Omental fat pad (tissue), 4 donors: ENCODE data around the gene RALB. TPM values are rescaled to one million over a fixed set of nuclear protein-coding genes. Genes with fewer than 3 reads are reported as not detected.
A peak's percentile ranks its signal among the peaks of the same experiment; 100 is the strongest.

ENCODE experiments used
- ATAC-seq: fragments of 150-250 bp; one replicate; pipeline ENCODE4 v1.9.1; 2016; ENCODE audit warnings: mild to moderate bottlenecking, moderate library complexity; ENCODE audit not compliant: low FRiP score
- DNase-seq: peaks from one replicate; pipeline ENCODE4 v3.0.0-alpha.2; 2019; ENCODE audit warnings: low spot score
- total RNA-seq, 4 donors: library from RNA; depleted of rRNA; stranded (reverse); fragments of >200 nt; gene quantifications; one replicate each; pipeline ENCODE4 v1.1.0, GENCODE V29; 2016
- TF ChIP-seq, protein P1 (sequence below), 3 donors: fragments of 450-650 bp; IDR thresholded peaks; one replicate each; pipeline ENCODE4 v1.5.1; 2016 to 2017; ENCODE audit warnings: antibody characterized with exemption in 3 of 3, mild to moderate bottlenecking in 3 of 3, moderate library complexity in 2 of 3

RALB gene
- total RNA-seq, 4 donors from 2014 or later: 41.5 to 74.2 (median 51.4) TPM

GRCh38 chr2:120237491-120237902 is 15.2 kb upstream of the RALB start:
- ATAC-seq (peak; percentile 57), DNase-seq (no peak)
- TF ChIP-seq, protein P1, sequence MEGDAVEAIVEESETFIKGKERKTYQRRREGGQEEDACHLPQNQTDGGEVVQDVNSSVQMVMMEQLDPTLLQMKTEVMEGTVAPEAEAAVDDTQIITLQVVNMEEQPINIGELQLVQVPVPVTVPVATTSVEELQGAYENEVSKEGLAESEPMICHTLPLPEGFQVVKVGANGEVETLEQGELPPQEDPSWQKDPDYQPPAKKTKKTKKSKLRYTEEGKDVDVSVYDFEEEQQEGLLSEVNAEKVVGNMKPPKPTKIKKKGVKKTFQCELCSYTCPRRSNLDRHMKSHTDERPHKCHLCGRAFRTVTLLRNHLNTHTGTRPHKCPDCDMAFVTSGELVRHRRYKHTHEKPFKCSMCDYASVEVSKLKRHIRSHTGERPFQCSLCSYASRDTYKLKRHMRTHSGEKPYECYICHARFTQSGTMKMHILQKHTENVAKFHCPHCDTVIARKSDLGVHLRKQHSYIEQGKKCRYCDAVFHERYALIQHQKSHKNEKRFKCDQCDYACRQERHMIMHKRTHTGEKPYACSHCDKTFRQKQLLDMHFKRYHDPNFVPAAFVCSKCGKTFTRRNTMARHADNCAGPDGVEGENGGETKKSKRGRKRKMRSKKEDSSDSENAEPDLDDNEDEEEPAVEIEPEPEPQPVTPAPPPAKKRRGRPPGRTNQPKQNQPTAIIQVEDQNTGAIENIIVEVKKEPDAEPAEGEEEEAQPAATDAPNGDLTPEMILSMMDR (IDR thresholded peaks at IDR 0.05): no peak

- ATAC-seq: peak; percentile 66
- DNase-seq: no peak
- TF ChIP-seq, protein P1 (IDR thresholded peaks at IDR 0.05): no peak
Observed at GRCh38 chr2:120238728-120239487, 13.7 kb upstream of the RALB start.

GRCh38 chr2:120239488-120240287 is 13.0 kb upstream of the RALB start:
- ATAC-seq: peak; percentile 85
- DNase-seq: no peak
- TF ChIP-seq, protein P1 (IDR thresholded peaks at IDR 0.05): no peak

- DNase-seq (no peak), ATAC-seq (no peak)
- TF ChIP-seq, protein P1 (IDR thresholded peaks at IDR 0.05): no peak
Observed at GRCh38 chr2:120240901-120241429, 11.7 kb upstream of the RALB start.

GRCh38 chr2:120241684-120242083 is 11.0 kb upstream of the RALB start:
- DNase-seq (no peak), ATAC-seq (no peak)
- TF ChIP-seq, protein P1 (IDR thresholded peaks at IDR 0.05): no peak

DNA sequence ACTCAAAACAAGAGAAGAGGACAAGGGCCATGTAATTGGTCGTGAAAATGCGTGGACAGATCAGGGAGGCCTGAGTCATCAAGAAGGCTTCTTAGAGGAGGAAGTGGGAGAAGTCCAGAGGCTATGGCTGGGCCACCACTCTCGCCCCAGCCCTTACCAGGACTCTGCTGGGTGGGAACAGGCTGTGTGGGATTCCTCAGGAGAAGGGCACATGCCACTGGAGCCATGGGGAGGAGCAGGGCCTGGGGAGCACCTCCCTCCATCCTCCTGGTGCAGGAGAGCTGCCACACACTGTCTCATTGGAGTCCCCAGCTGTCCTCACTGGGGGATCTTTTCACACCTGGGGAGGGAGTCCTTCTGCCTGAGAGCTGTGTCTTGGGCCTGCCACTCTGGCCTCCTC is 9.4 kb upstream of the RALB start:
- ATAC-seq (no peak), DNase-seq (no peak)
- TF ChIP-seq, protein P1 (IDR thresholded peaks at IDR 0.05): no peak
